ENCODE data around the gene DRD4.

The DRD4 gene

GRCh38 chr11:610146-610801 lies 26.8 kb upstream of the DRD4 start:
- no peak for DNase-seq (ENCODE audit: low read depth in 2 of 2)

DNA sequence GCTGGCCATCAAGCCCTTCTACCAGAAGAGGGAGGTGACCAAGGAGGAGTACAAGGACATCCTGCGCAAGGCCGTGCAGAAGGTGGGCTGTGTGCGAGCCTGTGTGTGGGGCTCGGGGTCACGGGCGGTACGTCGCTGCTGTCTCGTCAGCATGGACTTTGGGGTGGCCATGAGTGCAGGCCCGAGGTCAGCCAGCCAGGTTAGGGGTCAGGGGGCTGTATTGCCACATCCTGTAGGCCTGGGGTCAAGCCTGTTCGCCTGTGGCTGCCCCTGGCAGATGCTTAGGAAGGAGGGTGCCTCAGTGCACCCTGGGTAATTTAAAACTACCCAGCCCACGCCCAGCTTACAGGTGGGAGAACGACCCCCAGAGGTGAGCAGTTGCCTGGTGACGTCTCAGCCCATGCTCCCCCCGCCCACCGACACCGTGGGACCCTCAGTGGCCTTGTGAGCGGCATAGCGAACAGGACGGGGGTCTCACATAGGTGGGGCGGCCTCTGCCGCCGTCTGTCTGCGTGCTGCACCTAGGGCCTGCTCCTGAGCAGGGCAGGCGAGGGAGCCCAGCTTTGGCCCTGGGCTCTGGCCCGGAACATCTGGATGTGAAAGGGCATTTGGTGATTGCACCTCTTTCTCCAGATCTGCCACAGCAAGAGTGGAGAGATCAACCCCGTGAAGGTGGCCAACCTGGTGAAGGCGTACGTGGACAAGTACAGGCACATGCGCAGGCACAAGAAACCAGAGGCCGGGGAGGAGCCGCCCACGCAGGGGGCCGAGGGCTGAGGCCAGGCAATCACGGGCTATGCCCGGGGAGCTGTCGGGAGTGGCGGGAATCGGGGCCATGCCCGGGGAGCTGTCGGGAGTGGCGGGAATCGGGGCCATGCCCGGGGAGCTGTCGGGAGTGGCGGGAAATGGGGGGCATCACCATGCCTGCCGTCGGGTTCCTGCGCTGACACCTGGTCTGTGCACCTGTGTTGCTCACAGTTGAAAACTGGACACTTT lies 25.8 kb upstream of the DRD4 start:
- DNase-seq (ENCODE audit: low read depth in 2 of 2): no peak

DNA sequence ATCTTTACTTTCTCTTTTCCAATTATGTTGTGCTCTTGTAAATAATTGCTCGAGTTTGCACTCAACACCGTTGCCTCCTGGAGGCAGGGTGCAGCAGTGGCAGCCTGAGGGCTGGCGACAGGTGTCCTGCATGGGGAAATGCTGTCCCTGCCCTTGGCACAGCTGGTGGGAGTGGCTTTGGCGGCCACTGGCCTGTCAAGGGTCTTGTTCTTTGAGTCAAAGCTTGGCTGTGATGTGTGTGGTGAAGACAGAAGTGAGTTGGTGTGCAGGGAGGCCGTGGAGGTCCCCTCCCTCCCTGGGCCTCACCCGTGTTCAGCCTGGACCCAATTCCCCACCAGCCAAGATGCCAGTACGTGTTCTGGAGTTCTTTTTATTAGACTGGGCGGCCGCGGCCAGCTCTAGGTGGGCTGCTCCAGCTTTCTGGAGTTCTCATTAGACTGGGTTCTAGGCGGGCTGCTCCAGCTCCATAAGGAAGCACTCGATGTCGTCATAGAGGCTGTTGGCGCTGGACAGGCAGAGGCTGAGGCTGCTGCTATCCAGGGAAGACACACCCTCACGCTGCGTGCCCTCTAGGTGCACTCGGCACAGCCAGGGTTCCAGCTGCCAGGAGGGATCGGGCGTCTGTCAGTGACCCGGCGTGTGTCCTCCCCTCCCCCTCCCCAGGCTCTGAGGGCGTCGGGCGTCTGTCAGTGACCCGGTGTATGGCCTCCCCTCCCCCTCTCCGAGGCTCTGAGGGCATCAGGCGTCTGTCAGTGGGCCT lies 24.7 kb upstream of the DRD4 start:
- DNase-seq (ENCODE audit: low read depth in 2 of 2): no peak

GRCh38 chr11:612961-613300 lies 24.1 kb upstream of the DRD4 start:
- no peak for DNase-seq (ENCODE audit: low read depth in 2 of 2)

- DNase-seq (ENCODE audit: low read depth in 2 of 2): peak; percentile 62 to 73
These were observed 23.6 kb upstream of the DRD4 start for GRCh38 chr11:613369-613968.

DNA sequence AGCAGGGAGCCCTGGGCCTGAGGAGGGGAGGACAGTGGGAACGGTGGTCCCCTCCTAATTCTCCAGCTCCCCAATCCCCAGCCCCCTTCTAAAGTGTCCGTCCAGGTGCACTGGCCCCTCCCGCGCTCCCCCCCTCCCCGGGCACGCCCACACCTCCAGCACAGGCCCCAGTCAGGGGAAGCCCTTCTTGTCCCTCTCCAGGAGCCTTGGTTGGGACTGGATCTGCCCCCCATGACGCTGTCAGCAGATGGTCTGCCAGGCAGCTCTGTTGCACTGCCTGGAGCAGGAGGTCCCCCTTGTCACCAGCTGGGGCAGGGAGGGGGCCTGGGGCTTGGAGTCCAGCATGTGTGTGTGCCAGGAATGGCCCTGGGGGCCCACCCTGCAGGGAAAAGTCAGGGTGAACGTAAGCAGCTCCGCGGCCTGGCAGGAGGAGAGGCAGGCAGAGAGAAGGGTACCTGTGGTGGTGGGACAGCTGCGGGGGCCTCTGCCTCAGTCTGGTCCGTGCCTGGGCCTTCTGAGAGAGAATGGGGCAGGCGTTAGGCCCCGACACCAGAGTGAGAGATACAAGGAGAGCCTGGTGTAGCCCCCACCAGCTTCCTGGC lies 22.9 kb upstream of the DRD4 start:
- DNase-seq (ENCODE audit: low read depth in 2 of 2): no peak

DNA sequence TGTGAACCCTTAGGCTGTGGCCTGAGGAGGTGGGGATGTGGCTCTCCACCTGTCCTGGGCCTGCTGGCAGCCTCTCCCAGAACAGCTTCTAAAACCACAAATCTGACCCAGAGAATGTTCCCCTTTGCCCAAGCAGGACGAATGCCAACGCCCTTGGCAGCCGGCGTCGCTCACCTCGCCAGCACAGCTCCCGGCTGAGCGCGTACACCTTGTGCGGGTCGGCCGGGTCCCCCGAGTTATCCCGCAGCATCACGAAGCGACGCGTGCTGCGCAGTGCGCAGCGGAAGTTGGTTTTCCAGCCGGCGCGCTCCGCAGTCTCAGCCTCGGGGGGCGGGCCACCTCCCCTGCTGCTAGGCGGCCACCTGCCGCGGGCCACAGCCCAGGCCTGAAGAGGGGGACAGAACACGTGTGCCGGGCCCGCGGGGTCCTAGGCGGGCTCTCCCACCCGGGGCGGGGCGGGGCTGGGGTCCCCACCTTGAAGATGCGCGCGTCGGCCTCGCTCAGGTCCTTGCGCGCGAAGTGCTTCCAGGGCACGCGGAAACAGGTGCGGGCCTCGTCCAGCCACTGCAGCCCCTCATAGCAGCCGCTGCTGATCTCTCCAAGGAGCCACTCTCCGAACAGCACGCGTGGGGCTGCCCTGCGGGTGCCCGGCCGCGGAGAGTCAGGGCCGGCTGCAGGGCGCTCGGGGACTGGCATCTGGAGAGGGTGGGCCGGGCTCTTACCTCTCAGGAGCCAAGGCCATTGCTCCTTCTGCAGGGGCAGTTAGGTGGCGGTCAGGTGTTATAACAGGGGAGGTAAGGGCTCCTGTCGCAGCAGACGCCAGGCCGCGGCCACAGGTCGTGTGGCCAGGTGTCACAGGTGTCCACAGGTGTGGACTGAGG lies 22.2 kb upstream of the DRD4 start:
- no peak for DNase-seq (ENCODE audit: low read depth in 2 of 2)

DNA sequence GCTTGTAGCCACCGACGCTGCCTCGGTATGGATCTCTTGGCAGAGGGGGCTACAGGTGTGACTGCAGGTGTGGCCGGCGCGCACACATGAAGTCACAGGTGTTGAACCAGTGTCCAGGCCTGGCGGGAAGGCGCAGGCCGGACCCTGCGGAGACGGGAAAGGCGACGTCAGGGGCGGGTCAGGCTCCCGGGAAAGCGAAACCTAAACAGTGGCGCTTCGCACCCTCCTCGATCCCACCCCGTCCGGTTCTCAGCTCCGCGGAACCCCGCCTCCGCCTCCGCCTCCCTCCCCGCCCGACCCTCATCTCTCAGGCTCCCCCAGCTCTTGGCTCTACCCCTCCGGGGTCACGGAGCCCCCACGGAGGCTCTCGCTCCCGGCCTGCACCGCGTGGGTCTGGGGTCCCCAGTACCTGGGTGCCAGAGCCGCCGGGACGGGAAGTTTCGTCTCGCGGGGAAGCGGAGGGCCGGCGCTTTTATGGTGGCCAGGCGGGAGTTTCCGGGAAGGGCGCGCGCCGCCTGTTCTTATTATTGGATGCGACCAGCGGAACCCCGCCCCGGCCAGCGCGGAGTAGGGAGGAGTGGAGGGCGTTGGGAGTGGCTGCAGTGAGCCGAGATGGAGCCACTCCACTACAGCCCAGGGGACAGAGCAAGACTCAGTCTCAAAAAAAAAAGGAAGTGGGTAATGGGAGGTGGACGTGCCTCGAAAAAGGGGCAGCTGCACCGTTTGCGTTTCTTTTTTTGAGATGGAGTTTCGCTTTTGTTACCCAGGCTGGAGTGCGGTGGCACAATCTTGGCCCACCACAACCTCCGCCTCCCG lies 21.4 kb upstream of the DRD4 start, which contains the start of gene IRF7:
Gene IRF7, minus strand, starts transcription at position 447 of the 816 bp plus-strand sequence. CDS start 586 bp downstream, outside the sequence.
- peak; percentile 76 to 82 for DNase-seq (ENCODE audit: low read depth in 2 of 2)

GRCh38 chr11:616320-617198 lies 20.5 kb upstream of the DRD4 start:
- DNase-seq (ENCODE audit: low read depth in 2 of 2): no peak

DNA sequence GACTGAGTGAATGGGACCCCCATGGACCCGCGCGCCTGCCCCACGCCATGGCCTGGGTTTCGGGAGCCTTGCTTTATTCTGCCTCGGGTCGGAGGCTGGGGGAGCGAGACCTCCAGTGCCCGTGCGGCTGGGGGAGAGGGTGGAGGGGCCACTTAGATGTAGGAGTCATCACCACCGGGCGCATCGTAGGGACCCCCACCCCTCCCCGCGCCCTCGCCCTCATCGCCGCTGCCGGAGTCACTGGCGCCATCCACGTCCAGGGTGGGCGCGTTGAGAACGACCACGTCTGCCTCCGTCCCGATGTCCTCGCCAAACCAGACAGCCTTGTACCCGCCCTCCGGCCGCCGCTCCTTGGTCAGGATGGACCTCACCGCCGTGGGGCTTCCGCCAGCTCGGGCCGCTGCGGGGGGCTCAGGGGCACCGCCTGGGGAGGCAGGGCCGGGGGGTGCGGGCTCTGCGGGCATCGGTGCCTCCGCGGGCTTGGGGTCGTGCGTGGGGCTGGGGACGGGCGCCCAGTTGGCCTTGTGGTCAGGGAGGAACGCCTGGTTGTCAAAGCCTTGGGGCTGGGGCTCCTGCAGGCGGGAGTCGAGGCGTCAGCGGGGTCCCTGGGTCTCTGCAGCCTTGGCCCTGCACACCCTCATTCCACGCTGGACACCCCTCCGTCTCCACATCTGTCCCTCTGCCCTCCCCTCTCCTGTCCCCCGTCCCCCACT lies 19.7 kb upstream of the DRD4 start:
- DNase-seq (ENCODE audit: low read depth in 2 of 2): no peak

DNA sequence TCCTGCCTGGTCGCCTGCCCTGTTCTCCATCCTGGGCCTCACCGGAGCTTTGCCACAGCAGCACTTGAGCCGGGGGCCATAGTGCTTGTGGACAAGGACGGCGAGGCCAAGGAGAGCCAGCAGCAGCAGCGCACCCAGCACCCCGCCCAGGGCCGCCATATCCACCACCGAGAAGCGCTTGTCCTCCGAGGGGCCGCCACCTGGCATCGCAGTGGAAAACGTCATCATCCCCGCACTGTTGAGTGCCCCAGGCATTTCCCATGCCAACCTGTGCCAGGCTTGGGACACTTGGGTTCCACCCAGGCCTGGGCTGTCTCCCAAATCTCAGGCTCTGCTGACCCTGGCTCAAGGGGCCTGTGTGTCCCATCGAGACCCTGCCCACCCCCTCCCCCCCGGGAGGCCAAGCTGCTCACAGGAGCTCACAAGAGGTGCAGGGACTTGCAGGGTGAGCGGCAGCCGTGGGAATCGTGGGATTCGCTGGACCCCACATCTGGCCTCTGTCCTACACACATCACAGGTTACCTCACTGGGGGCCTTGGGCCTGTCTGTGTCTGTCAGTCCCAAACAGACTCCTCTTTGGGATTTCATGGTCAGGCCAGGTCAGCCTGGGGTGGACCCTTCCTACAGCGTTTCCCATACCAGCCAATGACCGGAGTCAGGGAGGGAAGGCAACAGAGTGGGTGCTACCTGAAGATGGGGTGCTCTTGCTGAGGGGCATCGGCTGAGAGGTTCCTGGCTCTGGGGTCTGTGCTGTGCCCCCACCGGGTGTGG lies 19.0 kb upstream of the DRD4 start:
- DNase-seq (ENCODE audit: low read depth in 2 of 2): no peak

- no peak for DNase-seq (ENCODE audit: low read depth in 2 of 2)
These were observed 18.0 kb upstream of the DRD4 start for GRCh38 chr11:618856-619627.

DNA sequence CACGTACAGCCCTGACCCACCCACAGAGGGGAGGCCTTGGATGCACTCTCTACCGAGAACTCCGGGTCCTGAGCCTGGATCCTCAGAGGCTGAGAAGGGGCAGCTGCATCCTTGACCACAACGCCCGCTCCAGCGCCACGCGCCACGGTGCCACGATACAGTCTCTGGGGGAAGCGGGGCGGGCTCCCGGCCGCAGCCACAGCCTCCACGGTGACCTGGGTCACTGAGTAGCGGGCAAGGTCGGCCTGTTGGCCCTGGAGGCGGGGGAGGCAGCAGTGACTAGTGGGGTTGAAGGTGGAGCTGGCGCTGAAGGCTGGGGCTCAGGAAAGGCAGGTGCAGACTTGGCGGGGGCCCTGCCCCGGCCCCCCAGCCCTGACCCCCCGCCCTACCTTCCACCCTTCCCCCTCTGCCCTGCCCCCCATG lies 17.4 kb upstream of the DRD4 start:
- DNase-seq (ENCODE audit: low read depth in 2 of 2): no peak

DNA sequence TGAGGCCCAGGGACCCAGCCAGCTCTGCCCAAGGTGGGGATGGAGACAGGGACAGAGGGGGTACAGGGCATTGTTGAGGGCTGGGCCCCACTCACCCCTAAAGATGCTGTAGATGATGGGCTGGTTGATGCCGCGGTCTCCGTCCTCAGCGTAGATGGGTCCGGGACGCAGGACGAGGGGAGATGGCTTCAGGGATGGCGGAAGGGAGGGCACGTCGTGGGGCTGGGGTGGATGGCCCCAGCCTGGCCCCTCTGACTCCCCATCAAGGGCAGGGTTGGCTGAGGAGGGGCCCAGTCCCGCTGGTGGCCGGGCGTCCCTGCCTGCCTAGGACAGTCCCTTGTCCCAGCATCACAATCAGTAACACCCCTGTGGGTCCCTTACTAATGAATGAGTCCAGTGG lies 16.9 kb upstream of the DRD4 start:
- DNase-seq (ENCODE audit: low read depth in 2 of 2): no peak

DNA sequence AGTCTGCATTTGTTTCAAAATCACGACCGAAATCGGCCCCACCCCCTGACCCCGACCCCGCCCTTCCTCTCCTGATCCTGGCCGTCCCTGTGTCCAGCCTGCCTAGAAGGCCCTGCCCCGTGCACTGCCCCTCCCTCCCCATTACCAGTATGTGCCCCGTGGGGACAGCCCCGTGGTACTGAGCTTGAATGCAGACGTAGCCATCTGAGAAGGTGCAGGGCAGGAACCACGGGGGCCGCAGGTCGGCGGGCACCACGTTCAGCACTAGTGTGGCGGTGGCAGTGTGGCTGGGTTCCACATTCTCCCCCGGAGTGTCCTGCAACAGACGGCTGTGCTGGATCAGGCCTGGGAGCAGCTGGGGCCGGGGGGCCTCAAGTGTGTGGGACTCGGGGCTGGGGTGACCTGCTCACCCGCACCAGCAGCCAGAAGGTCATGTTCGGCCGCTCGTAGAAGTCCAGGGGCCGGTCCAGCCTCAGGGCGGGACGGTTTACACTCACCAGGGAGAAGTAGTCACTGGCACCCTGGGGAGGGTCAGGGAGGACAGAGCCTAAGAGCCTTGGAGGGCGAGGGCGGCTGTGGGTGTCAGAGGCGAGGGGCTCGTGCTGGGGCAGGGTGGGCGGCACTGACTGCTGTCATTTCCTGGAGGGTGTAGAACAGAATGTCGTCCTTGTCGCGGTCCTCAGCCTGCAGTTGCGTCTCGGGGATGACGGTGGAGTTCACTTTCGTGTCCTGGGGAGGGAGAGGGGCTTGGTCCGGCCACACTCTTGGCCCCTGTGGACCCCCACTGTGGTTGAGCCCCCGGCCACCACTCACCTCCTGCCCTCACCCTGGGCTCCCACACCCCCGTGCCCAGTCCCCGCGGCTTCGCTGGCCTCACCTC lies 15.9 kb upstream of the DRD4 start:
- no peak for DNase-seq (ENCODE audit: low read depth in 2 of 2)

Measured in stimulated activated CD8-positive, alpha-beta memory T cell treated with anti-CD3 and anti-CD28 coated beads, Interleukin-2, amount 100 ng/mL, for 1 hour (primary cell).